K562 (cell line): Measurements from ENCODE around the gene MXI1. TPM values are rescaled to one million over a fixed set of nuclear protein-coding genes. Genes with fewer than 3 reads are reported as not detected.
A peak's percentile ranks its signal among the peaks of the same experiment; 100 is the strongest.

Experiments
- FOXM1 ChIP-seq, 2 experiments: fragments of 450-650 bp in 1 of 2; sonication (generic) in 1 of 2; formaldehyde crosslinking in 1 of 2; IDR thresholded peaks; 2 replicates each; pipeline versions ENCODE4 v1.6.1 to v1.9.0; 2017 to 2022; ENCODE audit warnings: low read depth in 2 of 2, mild to moderate bottlenecking in 2 of 2, missing genetic modification reagents in 1 of 2, moderate library complexity in 1 of 2
- MYBL2 ChIP-seq, 2 experiments: fragments of 450-650 bp in 1 of 2; sonication (generic) in 1 of 2; formaldehyde crosslinking in 1 of 2; IDR thresholded peaks; 2 replicates each; pipeline versions ENCODE4 v1.6.1 to v1.8.1; 2017 to 2022; ENCODE audit warnings: borderline replicate concordance in 1 of 2, inconsistent platforms in 1 of 2, low read depth in 1 of 2, mild to moderate bottlenecking in 1 of 2, missing genetic modification reagents in 1 of 2, moderate library complexity in 1 of 2
- OTX1 ChIP-seq: fragments of 450-650 bp; formaldehyde crosslinking; IDR thresholded peaks from 2 replicates; pipeline ENCODE4 v1.4.0; 2022; ENCODE audit warnings: mild to moderate bottlenecking
- PKNOX1 ChIP-seq: fragments of 450-650 bp; IDR thresholded peaks from 2 replicates; pipeline ENCODE4 v1.6.1; 2016
- THAP12 ChIP-seq: fragments of 250-450 bp; sonication (Bioruptor Pico); IDR thresholded peaks from 2 replicates; pipeline ENCODE4 v1.9.0; 2021; ENCODE audit warnings: mild to moderate bottlenecking, inconsistent platforms
- TRIM24 ChIP-seq, 2 experiments: fragments of 450-650 bp; IDR thresholded peaks; 2 replicates each; pipeline ENCODE4 v1.6.1; 2016
- UBTF ChIP-seq, 2 experiments: IDR thresholded peaks; 2 replicates each; pipeline ENCODE4 v1.6.1; 2012; ENCODE audit warnings: improper control_type of control experiment in 2 of 2, low read depth in 2 of 2, low read length in 2 of 2, borderline replicate concordance in 1 of 2
- ZFP36 ChIP-seq: fragments of 150-350 bp; IDR thresholded peaks from 2 replicates; pipeline ENCODE4 v1.6.1; 2018; ENCODE audit warnings: low read length, low read depth; ENCODE audit not compliant: partially characterized antibody
- ZHX1 ChIP-seq: fragments of 150-350 bp; conservative IDR thresholded peaks from 2 replicates; pipeline ENCODE4 v1.6.1; 2014; ENCODE audit warnings: low read length
- polyA plus RNA-seq, 8 experiments: library from polyadenylated mRNA; depleted of rRNA in 4 of 8; stranded (reverse) in 5 of 8; unstranded in 3 of 8; fragments of >200 nt; fragmentation: Nextera tagmentation in 2 of 8; fragmentation: Illumina TruSeq in 1 of 8; extraction: Ambion mirVana in 2 of 8; extraction: Trizol in 1 of 8; gene quantifications; 2 replicates each; pipeline versions ENCODE4 v1.2.1 to v1.2.3, GENCODE V29; 2011 to 2014; ENCODE audit warnings: inconsistent platforms in 1 of 8, missing spikeins in 1 of 8
- total RNA-seq, 7 experiments: library from RNA; depleted of rRNA in 6 of 7; stranded (reverse); fragments of >200 nt in 6 of 7; fragmentation: Illumina TruSeq in 2 of 7; extraction: Trizol in 2 of 7; gene quantifications; 2 replicates each; pipeline versions ENCODE4 v1.2.1 to v1.2.3, GENCODE V29; 2011 to 2021; ENCODE audit warnings: low replicate concordance in 1 of 7

Gene MXI1
- total and polyA plus RNA-seq, 9 of the 15 experiments (the other 6 are each of a cell fraction or from before 2014, with no cell fraction given): 9.1 to 23.7 (median 14.8) TPM

- no peak for TF ChIP-seq OTX1 (CRISPR knock-in tag)
- TF ChIP-seq MYBL2 (IDR thresholded peaks at IDR 0.05; ENCODE audit: low read depth): no peak
- TF ChIP-seq MYBL2 (CRISPR knock-in tag; IDR thresholded peaks at IDR 0.05; ENCODE audit: borderline replicate concordance): no peak
- TF ChIP-seq FOXM1 (IDR thresholded peaks at IDR 0.05; ENCODE audit: low read depth): peak; percentile 63
- no peak for TF ChIP-seq FOXM1 (CRISPR knock-in tag; IDR thresholded peaks at IDR 0.05; ENCODE audit: low read depth)
- peak; percentile 58 for TF ChIP-seq ZFP36
- TF ChIP-seq THAP12: 0 out of 2 replicates have a peak, but pooled peaks have one; percentile 36
- TF ChIP-seq TRIM24 (IDR thresholded peaks at IDR 0.05): no peak
- 0 out of 2 replicates have a peak, but pooled peaks have one; percentile 39 for TF ChIP-seq PKNOX1
- TF ChIP-seq UBTF (IDR thresholded peaks at IDR 0.05; ENCODE audit: borderline replicate concordance in 1 of 2, low read depth in 2 of 2, low read length in 2 of 2): peak in 1 of 2 experiments; percentile 79; a peak in 1 of 4 replicates
- 0 out of 2 replicates have a peak, but pooled peaks have one; percentile 35 for TF ChIP-seq ZHX1
Observed at GRCh38 chr10:110207011-110207804, at the start of gene MXI1 (continued).
